Skeletal muscle satellite cell (primary cell): ENCODE data around the gene XAF1.
A peak's percentile ranks its signal among the peaks of the same experiment; 100 is the strongest.
"Not testable (repeated sequence)": the region's sequence is repeated elsewhere in the genome, so short reads cannot be mapped to it uniquely, and the experiment has no call there.

Source experiments
- H3K27me3 ChIP-seq: 2 replicates; pipeline ENCODE4 v1.7.0; 2013; ENCODE audit warnings: low read length; ENCODE audit not compliant: control insufficient read depth, insufficient read depth
- H3K36me3 ChIP-seq: 2 replicates; pipeline ENCODE4 v1.7.0; 2013; ENCODE audit warnings: mild to moderate bottlenecking, control low read depth, low read length; ENCODE audit not compliant: insufficient read depth
- H3K4me1 ChIP-seq: 2 replicates; pipeline ENCODE4 v1.7.0; 2013; ENCODE audit warnings: low read length; ENCODE audit not compliant: control insufficient read depth, insufficient read depth
- H3K4me2 ChIP-seq: 2 replicates; pipeline ENCODE4 v1.7.0; 2013; ENCODE audit warnings: mild to moderate bottlenecking, low read length
- H3K4me3 ChIP-seq: 2 replicates; pipeline ENCODE4 v1.7.0; 2013; ENCODE audit warnings: low read length
- H3K9ac ChIP-seq: 2 replicates; pipeline ENCODE4 v1.7.0; 2013; ENCODE audit warnings: mild to moderate bottlenecking, low read depth, low read length, moderate library complexity
- H3K9me3 ChIP-seq: replicated peaks from 2 replicates; pipeline ENCODE4 v1.7.0; 2013; ENCODE audit warnings: mild to moderate bottlenecking, control low read depth, low read length

The XAF1 gene

DNA sequence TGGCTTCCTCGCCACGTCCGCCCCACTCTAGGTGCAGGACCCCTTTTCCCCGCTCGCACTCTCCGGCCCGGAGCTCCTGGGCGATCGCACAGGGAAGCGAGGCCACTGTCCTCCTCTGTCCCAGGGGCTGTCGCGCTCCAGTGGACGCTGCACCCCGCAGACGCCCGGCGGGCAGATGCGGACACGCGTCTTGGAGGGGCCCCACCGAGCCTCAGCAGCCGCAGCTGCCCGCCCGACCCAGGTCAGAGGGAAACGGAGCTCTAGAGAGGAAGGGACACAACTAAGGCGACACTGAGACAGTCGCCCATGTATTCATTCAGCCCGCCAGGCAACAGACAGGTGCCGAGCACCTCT lies 42.0 kb upstream of the XAF1 start:
- Histone ChIP-seq H3K4me3 (peak overlapping the region; percentile 60), H3K4me2 (peak overlapping the region; percentile 82), H3K9me3 (peaks cover 4% of the 10 kb centered on the region), H3K36me3 (no peaks in the 10 kb centered on the region), H3K27me3 (peaks cover 50% of the 10 kb centered on the region), H3K9ac (peak overlapping the region; percentile 26), H3K4me1 (peaks cover 10% of the 10 kb centered on the region)

DNA sequence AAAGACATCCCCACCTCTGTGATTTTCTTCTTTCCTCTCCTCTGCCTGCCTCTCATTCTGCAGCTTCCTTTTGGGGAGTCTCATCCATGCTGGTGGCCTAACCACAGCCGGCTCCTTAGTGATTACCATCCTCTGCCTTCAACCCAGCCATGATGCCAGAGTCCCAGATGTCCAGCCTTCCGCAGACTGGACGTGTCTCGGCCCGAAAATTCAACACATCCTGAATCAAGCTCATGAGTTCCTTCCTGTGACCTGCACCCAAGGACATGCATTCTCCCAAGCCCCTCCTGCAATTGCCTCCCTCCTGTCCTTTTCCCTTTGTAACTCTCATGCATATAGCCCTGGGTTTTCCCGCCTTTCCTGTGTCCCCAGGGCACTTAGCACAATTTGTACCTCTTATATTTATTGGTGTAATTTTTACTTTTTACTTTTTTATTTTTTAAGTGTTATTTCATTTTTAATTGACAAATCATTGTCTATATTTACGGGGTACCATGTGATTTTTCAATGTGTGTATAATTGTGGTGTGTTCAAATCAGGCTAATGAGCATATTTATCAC lies 41.5 kb upstream of the XAF1 start:
- no peaks in the 10 kb centered on the region for H3K36me3 ChIP-seq
- H3K27me3 ChIP-seq = peaks cover 52% of the 10 kb centered on the region
- H3K4me2 ChIP-seq = no peak overlapping the region
- peaks cover 10% of the 10 kb centered on the region for H3K4me1 ChIP-seq
- H3K9ac ChIP-seq = no peak overlapping the region
- H3K9me3 ChIP-seq = peaks cover 4% of the 10 kb centered on the region
- peak overlapping the region; percentile 11 for H3K4me3 ChIP-seq

GRCh38 chr17:6716736-6717135 lies 39.1 kb upstream of the XAF1 start:
- H3K9me3 ChIP-seq = peaks cover 4% of the 10 kb centered on the region
- no peaks in the 10 kb centered on the region for H3K36me3 ChIP-seq
- peaks cover 47% of the 10 kb centered on the region for H3K27me3 ChIP-seq
- H3K4me3 ChIP-seq = no peak overlapping the region
- H3K4me1 ChIP-seq = peaks cover 10% of the 10 kb centered on the region
- H3K4me2 ChIP-seq = no peak overlapping the region
- no peak overlapping the region for H3K9ac ChIP-seq

DNA sequence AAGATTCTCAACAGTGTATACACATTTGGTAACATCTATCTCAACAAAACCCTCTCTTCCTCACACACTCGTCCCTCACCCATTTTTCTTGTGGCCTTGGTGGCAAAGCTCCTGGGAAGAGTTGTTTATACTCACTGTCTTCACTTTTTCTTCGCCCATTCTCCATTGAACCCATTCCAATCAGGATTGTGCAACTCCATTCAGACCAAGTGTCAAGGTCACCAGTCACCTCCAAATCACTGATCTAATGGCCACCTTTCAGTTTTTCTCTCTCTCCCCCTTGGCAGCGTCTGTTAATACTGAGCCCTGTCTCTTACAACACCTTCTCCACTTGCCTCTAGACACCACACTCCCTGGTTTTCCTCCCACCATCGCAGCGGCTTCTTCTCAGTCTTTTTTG lies 34.1 kb upstream of the XAF1 start:
- Histone ChIP-seq H3K9me3 (no peaks in the 10 kb centered on the region), H3K27me3 (peaks cover 40% of the 10 kb centered on the region), H3K4me2 (no peak overlapping the region), H3K4me1 (no peaks in the 10 kb centered on the region), H3K9ac (no peak overlapping the region), H3K4me3 (no peak overlapping the region), H3K36me3 (no peaks in the 10 kb centered on the region)

GRCh38 chr17:6724009-6724408 lies 31.8 kb upstream of the XAF1 start:
- Histone ChIP-seq H3K27me3 (peaks cover 52% of the 10 kb centered on the region), H3K9me3 (no peaks in the 10 kb centered on the region), H3K4me2 (no peak overlapping the region), H3K36me3 (no peaks in the 10 kb centered on the region), H3K4me1 (no peaks in the 10 kb centered on the region), H3K4me3 (no peak overlapping the region), H3K9ac (no peak overlapping the region)

DNA sequence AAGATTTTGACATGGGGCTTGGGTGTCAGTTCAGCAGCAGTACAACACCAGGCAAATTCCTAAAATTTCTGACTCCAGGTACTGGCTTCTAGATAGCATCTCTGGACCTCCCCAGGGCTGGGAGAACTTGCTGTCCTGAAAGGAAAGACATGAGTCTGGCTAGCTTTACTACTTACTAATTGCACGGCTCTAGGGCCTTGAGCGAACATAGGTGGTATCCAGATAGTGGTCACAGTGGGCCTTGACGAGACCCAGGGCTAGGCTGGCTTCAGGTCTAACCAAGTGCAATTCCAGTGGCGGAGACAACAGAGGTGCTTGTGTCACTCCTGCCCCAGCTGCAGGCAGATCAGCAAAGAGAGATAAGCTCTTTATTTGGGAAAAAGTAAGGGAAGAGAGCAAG lies 26.3 kb upstream of the XAF1 start:
- Histone ChIP-seq H3K4me3 (no peak overlapping the region), H3K9ac (no peak overlapping the region), H3K9me3 (no peaks in the 10 kb centered on the region), H3K36me3 (no peaks in the 10 kb centered on the region), H3K27me3 (peaks cover 42% of the 10 kb centered on the region), H3K4me2 (no peak overlapping the region), H3K4me1 (no peaks in the 10 kb centered on the region)

GRCh38 chr17:6746665-6747064 lies 9.2 kb upstream of the XAF1 start:
- not testable (repeated sequence) for H3K27me3 ChIP-seq, H3K4me1 ChIP-seq, H3K4me3 ChIP-seq, H3K36me3 ChIP-seq, H3K4me2 ChIP-seq, H3K9ac ChIP-seq, H3K9me3 ChIP-seq

DNA sequence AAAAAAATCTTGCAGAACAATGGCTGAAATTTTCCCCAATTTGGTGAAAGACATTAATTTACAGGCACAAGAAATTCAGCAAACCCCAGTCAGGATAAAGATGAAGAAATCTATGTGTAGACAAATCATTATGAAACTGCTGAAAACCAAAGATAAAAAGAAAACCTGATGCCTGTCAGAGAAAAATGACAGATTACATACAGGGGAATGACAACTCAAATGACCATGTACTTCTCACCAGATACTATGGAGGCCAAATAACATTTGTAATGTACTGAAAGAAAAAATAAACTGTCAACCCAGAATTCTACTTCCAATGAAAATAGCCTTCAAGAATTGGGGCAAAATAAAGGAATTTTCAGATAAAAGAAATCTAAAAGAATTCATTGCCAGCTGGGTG lies 7.2 kb upstream of the XAF1 start:
- Histone ChIP-seq H3K4me3 (no peak overlapping the region), H3K9ac (no peak overlapping the region), H3K9me3 (no peaks in the 10 kb centered on the region), H3K36me3 (no peaks in the 10 kb centered on the region), H3K4me2 (no peak overlapping the region), H3K27me3 (no peaks in the 10 kb centered on the region), H3K4me1 (peaks cover 21% of the 10 kb centered on the region)

DNA sequence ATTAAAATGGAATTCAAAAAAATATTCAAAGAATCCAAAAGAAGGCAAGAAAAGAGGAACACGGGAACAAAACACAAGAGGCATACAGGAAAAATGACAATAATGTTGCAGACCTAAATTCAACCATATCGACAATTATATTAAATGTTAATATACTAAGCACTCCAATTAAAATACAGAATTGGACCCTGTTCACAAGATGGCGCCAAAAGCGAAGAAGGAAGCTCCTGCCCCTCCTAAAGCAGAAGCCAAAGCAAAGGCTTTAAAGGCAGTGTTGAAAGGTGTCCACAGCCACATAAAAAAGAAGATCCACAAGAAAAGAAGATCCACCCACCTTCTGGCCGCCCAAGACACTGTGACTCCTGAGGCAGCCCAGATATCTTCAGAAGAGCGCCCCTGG lies 6.3 kb upstream of the XAF1 start:
- Histone ChIP-seq H3K36me3 (no peaks in the 10 kb centered on the region), H3K9me3 (no peaks in the 10 kb centered on the region), H3K9ac (no peak overlapping the region), H3K4me1 (peaks cover 24% of the 10 kb centered on the region), H3K27me3 (no peaks in the 10 kb centered on the region), H3K4me2 (no peak overlapping the region), H3K4me3 (no peak overlapping the region)

GRCh38 chr17:6752068-6752909 lies 3.6 kb upstream of the XAF1 start:
- Histone ChIP-seq H3K4me1 (peaks cover 46% of the 10 kb centered on the region), H3K9ac (peak overlapping the region; percentile 83), H3K4me3 (peak overlapping the region; percentile 47)

DNA sequence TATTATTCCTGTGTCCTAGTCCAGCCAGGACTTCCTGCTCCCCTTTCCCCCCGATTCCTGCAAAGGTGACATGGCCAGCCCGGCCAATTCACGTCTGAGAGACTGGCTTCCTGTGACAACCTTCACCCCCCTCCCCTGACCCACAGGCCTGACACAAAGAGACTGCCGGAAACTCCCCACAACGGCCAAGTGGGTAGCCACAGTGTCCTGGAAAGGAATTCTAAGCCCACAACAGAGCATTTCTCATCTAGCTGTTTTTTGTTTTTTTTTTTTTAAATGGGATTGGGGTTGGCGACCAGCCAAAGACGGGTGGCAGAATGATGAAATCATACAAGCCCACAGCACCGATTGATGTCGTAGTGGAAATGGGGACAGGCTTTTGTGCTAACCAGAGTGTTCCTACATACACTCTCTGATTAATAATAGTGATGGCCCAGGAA lies 2.8 kb upstream of the XAF1 start:
- H3K4me1 ChIP-seq = peaks cover 46% of the 10 kb centered on the region
- peak overlapping the region; percentile 47 for H3K4me3 ChIP-seq
- peak overlapping the region; percentile 83 for H3K9ac ChIP-seq
- no peaks in the 10 kb centered on the region for H3K9me3 ChIP-seq
- H3K36me3 ChIP-seq = no peaks in the 10 kb centered on the region
- peak overlapping the region; percentile 75 for H3K4me2 ChIP-seq
- H3K27me3 ChIP-seq = no peaks in the 10 kb centered on the region

More at GRCh38 chr17:6752068-6752909, 3.6 kb upstream of the XAF1 start:
- no peaks in the 10 kb centered on the region for H3K9me3 ChIP-seq
- H3K4me2 ChIP-seq = peak overlapping the region; percentile 75
- no peaks in the 10 kb centered on the region for H3K36me3 ChIP-seq
- no peaks in the 10 kb centered on the region for H3K27me3 ChIP-seq

GRCh38 chr17:6753546-6753945 lies 2.3 kb upstream of the XAF1 start:
- Histone ChIP-seq H3K4me1 (peaks cover 46% of the 10 kb centered on the region), H3K27me3 (no peaks in the 10 kb centered on the region), H3K4me2 (peak overlapping the region; percentile 75), H3K36me3 (no peaks in the 10 kb centered on the region), H3K9ac (peak overlapping the region; percentile 83), H3K9me3 (no peaks in the 10 kb centered on the region), H3K4me3 (no peak overlapping the region)
